ENCODE results near the gene CDH5. TPM values are rescaled to one million over a fixed set of nuclear protein-coding genes. Genes with fewer than 3 reads are reported as not detected.

CDH5 gene
- total and polyA plus RNA-seq, 2 of the 4 experiments (the other 2 are of a cell fraction), result not detected

GRCh38 chr16:66395806-66396555 lies 29.5 kb downstream of the CDH5 start:
- H3K9me3 ChIP-seq (ENCODE audit: control insufficient read depth, insufficient read depth, low read length), result no peaks in the 10 kb centered on the region
- H3K79me1 ChIP-seq (ENCODE audit: low read depth in 1 of 2, low read length in 2 of 2), result no peaks in the 10 kb centered on the region
- no peaks in the 10 kb centered on the region; the same call in 1 of the 2 replicates for H3K9me1 ChIP-seq (ENCODE audit: insufficient read depth, low read length)
- intact Hi-C loops (cut with micrococcal nuclease), result no loop called here
- H2BK120ac ChIP-seq (ENCODE audit: low read depth, low read length), result no peak overlapping the region
- no peak overlapping the region for H3K18ac ChIP-seq (ENCODE audit: low read depth, low read length)
- TF ChIP-seq RAD21 (IDR thresholded peaks at IDR 0.05; ENCODE audit: low read length) (no peak), POLR2A (IDR thresholded peaks at IDR 0.05; ENCODE audit: low read depth, low read length) (no peak), RCOR1 (IDR thresholded peaks at IDR 0.05; ENCODE audit: insufficient replicate concordance, low read length) (no peak), SMC3 (IDR thresholded peaks at IDR 0.05; ENCODE audit: low read depth, low read length) (no peak), MAZ (IDR thresholded peaks at IDR 0.05; ENCODE audit: borderline replicate concordance, low read depth, low read length) (no peak), RFX5 (IDR thresholded peaks at IDR 0.05; ENCODE audit: low read depth, low read length) (no peak), CTCF (conservative IDR thresholded peaks at IDR 0.05; ENCODE audit: low read depth, low read length) (no peak), BHLHE40 (IDR thresholded peaks at IDR 0.05; ENCODE audit: low read depth, low read length) (no peak), NFE2L2 (IDR thresholded peaks at IDR 0.05; ENCODE audit: low read depth, low read length) (no peak), CHD1 (IDR thresholded peaks at IDR 0.05; ENCODE audit: low read depth, low read length) (no peak), MAFK (IDR thresholded peaks at IDR 0.05; ENCODE audit: low read depth, low read length) (no peak), MXI1 (IDR thresholded peaks at IDR 0.05; ENCODE audit: borderline replicate concordance, low read depth, low read length) (no peak)
- TF ChIP-seq, protein P1, sequence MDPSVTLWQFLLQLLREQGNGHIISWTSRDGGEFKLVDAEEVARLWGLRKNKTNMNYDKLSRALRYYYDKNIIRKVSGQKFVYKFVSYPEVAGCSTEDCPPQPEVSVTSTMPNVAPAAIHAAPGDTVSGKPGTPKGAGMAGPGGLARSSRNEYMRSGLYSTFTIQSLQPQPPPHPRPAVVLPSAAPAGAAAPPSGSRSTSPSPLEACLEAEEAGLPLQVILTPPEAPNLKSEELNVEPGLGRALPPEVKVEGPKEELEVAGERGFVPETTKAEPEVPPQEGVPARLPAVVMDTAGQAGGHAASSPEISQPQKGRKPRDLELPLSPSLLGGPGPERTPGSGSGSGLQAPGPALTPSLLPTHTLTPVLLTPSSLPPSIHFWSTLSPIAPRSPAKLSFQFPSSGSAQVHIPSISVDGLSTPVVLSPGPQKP (IDR thresholded peaks at IDR 0.05; ENCODE audit: borderline replicate concordance, low read depth, low read length), result no peak
- TF ChIP-seq, protein P2, sequence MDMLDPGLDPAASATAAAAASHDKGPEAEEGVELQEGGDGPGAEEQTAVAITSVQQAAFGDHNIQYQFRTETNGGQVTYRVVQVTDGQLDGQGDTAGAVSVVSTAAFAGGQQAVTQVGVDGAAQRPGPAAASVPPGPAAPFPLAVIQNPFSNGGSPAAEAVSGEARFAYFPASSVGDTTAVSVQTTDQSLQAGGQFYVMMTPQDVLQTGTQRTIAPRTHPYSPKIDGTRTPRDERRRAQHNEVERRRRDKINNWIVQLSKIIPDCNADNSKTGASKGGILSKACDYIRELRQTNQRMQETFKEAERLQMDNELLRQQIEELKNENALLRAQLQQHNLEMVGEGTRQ (IDR thresholded peaks at IDR 0.05; ENCODE audit: low read depth, low read length), result no peak
- H3K36me3 ChIP-seq (ENCODE audit: control insufficient read depth, insufficient read depth, low read length), result no peaks in the 10 kb centered on the region
- WGBS, 2 experiments (ENCODE audit: extremely low coverage in 2 of 2, insufficient read length in 1 of 2), result no CpG with 5 or more reads among the region's 7 CpGs
- H3K56ac ChIP-seq (ENCODE audit: extremely low read depth, insufficient read depth, low read length), result no peak overlapping the region
- H3K4ac ChIP-seq (ENCODE audit: low read depth, low read length), result no peak overlapping the region
- H3K4me1 ChIP-seq (ENCODE audit: control insufficient read depth, insufficient read depth, low read length), result no peaks in the 10 kb centered on the region
- no peak overlapping the region for H3K4me2 ChIP-seq (ENCODE audit: low read depth, low read length)
- no peak overlapping the region for H4K8ac ChIP-seq (ENCODE audit: low read depth in 2 of 2, low read length in 2 of 2)
- no peak overlapping the region for H4K5ac ChIP-seq (ENCODE audit: low read depth, low read length)
- H2BK15ac ChIP-seq (ENCODE audit: low read depth, low read length), result no peak overlapping the region
- H3K4me3 ChIP-seq (ENCODE audit: insufficient read depth, low read depth, low read length), result no peak overlapping the region
- no peak overlapping the region for H2BK5ac ChIP-seq (ENCODE audit: low read depth, low read length, poor library complexity, severe bottlenecking)
- no TSS peak for BruUV-seq (replicated peaks)
- H2BK20ac ChIP-seq (ENCODE audit: low read depth, low read length), result no peak overlapping the region
- peaks cover 30% of the 10 kb centered on the region for H3K27me3 ChIP-seq (ENCODE audit: control insufficient read depth, insufficient read depth, low read length)
- ATAC-seq (ENCODE audit: low read depth), result no peak
- H4K91ac ChIP-seq (ENCODE audit: insufficient read depth, low read depth, low read length), result no peak overlapping the region
- H3K23ac ChIP-seq (ENCODE audit: low read depth, low read length), result no peak overlapping the region
- no peak overlapping the region for H3K14ac ChIP-seq (replicated peaks; ENCODE audit: low read depth, low read length)
- in situ Hi-C loops (cut with MboI; ENCODE audit: low sequenced_read_pairs), result no loop called here
- dilution Hi-C loops (cut with HindIII; ENCODE audit: low sequenced_read_pairs, unreplicated experiment), result no loop called here
- H2AFZ ChIP-seq (replicated peaks; ENCODE audit: low read length, poor library complexity), result no peak overlapping the region
- H4K20me1 ChIP-seq (ENCODE audit: insufficient read depth, low read length), result no peaks in the 10 kb centered on the region
- no peak overlapping the region for H2AK9ac ChIP-seq (replicated peaks; ENCODE audit: low read depth, low read length, poor library complexity)
- ChIA-PET CTCF (no interaction called here), POLR2A (ENCODE audit: unreplicated experiment) (no interaction called here)
- no peak overlapping the region for H3K9ac ChIP-seq (ENCODE audit: low read depth, low read length)
- no peak overlapping the region for H2AK5ac ChIP-seq (ENCODE audit: low read depth, low read length)
- H3K27ac ChIP-seq (ENCODE audit: insufficient read depth, low read length), result no peak overlapping the region
- DNase-seq, result no peak

Data from IMR-90 (cell line).